HepG2 (cell line): ENCODE data around the gene MRPL3. TPM values are rescaled to one million over a fixed set of nuclear protein-coding genes. Genes with fewer than 3 reads are reported as not detected.

ENCODE experiments used
- ATAC-seq: fragments of 200-7000 bp; cut with Tn5 transposase; 3 replicates; pipeline ENCODE4 v1.9.1; 2020; ENCODE audit warnings: mild to moderate bottlenecking, moderate library complexity
- BruUV-seq: library from RNA; stranded (reverse); fragments of 400-500 nt; replicated peaks from 2 replicates; lab custom pipeline; 2021; lab: Mats Ljungman, UMichigan
- CTCF ChIA-PET: fragments of 300-600 bp; formaldehyde crosslinking; extraction: SDS; loops from one replicate; lab custom pipeline; 2021; ENCODE audit warnings: low total read pairs, inconsistent platforms, low intra/inter-chr PET ratio; lab: Yijun Ruan, JAX
- POLR2A ChIA-PET: fragments of 350-600 bp; sonication (Branson Sonifier 250); formaldehyde crosslinking; loops from one replicate; lab custom pipeline; 2020; ENCODE audit warnings: antibody characterized with exemption, inconsistent platforms; lab: Yijun Ruan, JAX
- DNase-seq: peaks from one replicate; pipeline ENCODE4 v3.0.0-alpha.2; 2015; ENCODE audit warnings: low spot score
- FAIRE-seq: peaks from 3 replicates; lab custom pipeline; 2011; peaks lifted over from hg19 to GRCh38; lab: Jason Lieb, UNC
- H2AFZ ChIP-seq: one replicate; pipeline ENCODE4 v1.6.1; 2011; ENCODE audit warnings: low read length, inconsistent platforms
- H3K27ac ChIP-seq: fragments of 300-600 bp; 3 replicates; pipeline ENCODE4 v1.8.0; 2011; ENCODE audit warnings: mixed run types, mild to moderate bottlenecking, mixed read lengths, low read length, inconsistent platforms; ENCODE audit not compliant: insufficient read depth; ENCODE audit errors: extremely low read length
- H3K27me3 ChIP-seq, 2 experiments: fragments of 200-600 bp in 1 of 2; 2 replicates in 1 of 2; 3 replicates in 1 of 2; pipeline versions ENCODE4 v1.6.0 to v1.8.0; 2011; ENCODE audit warnings: low read length in 2 of 2, mild to moderate bottlenecking in 2 of 2, moderate library complexity in 2 of 2, inconsistent platforms in 1 of 2; ENCODE audit not compliant: insufficient read depth in 2 of 2, control insufficient read depth in 1 of 2
- H3K36me3 ChIP-seq, 2 experiments: fragments of 200-600 bp in 1 of 2; replicated peaks in 1 of 2; 2 replicates in 1 of 2; 3 replicates in 1 of 2; pipeline versions ENCODE4 v1.5.1 to v1.8.0; 2011; ENCODE audit warnings: low read length in 2 of 2, inconsistent platforms in 1 of 2; ENCODE audit not compliant: insufficient read depth in 2 of 2, control insufficient read depth in 1 of 2
- H3K4me1 ChIP-seq: 2 replicates; pipeline ENCODE4 v1.5.1; 2012; ENCODE audit warnings: low read length, inconsistent platforms; ENCODE audit not compliant: insufficient read depth
- H3K4me2 ChIP-seq: 2 replicates; pipeline ENCODE4 v1.6.0; 2011; ENCODE audit warnings: low read depth, low read length, inconsistent platforms
- H3K4me3 ChIP-seq, 3 experiments: fragments of 200-600 bp in 1 of 3; sonication (generic), shearing (Covaris generic) in 1 of 3; replicated peaks in 1 of 3; 2 replicates each; pipeline ENCODE4 v1.5.1; 2011 to 2016; ENCODE audit warnings: low read length in 3 of 3, inconsistent platforms in 2 of 3, low read depth in 2 of 3, mild to moderate bottlenecking in 2 of 3, control low read depth in 1 of 3, mixed read lengths in 1 of 3; ENCODE audit not compliant: insufficient read depth in 1 of 3
- H3K79me2 ChIP-seq: one replicate; pipeline ENCODE4 v1.6.1; 2011; ENCODE audit warnings: low read length, inconsistent platforms; ENCODE audit not compliant: insufficient read depth
- H3K9ac ChIP-seq: 2 replicates; pipeline ENCODE4 v1.6.0; 2011; ENCODE audit warnings: mild to moderate bottlenecking, low read depth, low read length, inconsistent platforms; ENCODE audit not compliant: insufficient read depth
- H3K9me3 ChIP-seq: 2 replicates; pipeline ENCODE4 v1.5.1; 2012; ENCODE audit warnings: mild to moderate bottlenecking, low read length
- H4K20me1 ChIP-seq: 2 replicates; pipeline ENCODE4 v1.6.0; 2011; ENCODE audit warnings: inconsistent platforms, mild to moderate bottlenecking, low read length, moderate library complexity; ENCODE audit not compliant: insufficient read depth
- HMGA1 ChIP-seq: sonication (generic); formaldehyde crosslinking; conservative IDR thresholded peaks from 2 replicates; pipeline ENCODE4 v1.4.0; 2020; ENCODE audit warnings: missing genetic modification reagents
- KDM5A ChIP-seq: fragments of 200-600 bp; sonication (generic); IDR thresholded peaks from 2 replicates; pipeline ENCODE4 v1.7.0; 2018; ENCODE audit warnings: antibody characterized with exemption, mild to moderate bottlenecking, low read length, borderline replicate concordance
- NFATC3 ChIP-seq: sonication (generic); formaldehyde crosslinking; IDR thresholded peaks from 2 replicates; pipeline ENCODE4 v1.5.1; 2020; ENCODE audit warnings: mild to moderate bottlenecking, missing genetic modification reagents
- NPAS2 ChIP-seq: sonication (generic); formaldehyde crosslinking; IDR thresholded peaks from 2 replicates; pipeline ENCODE4 v1.8.0; 2022; ENCODE audit warnings: mild to moderate bottlenecking, missing genetic modification reagents, borderline replicate concordance
- SP4 ChIP-seq: sonication (generic); formaldehyde crosslinking; IDR thresholded peaks from 2 replicates; pipeline ENCODE4 v1.8.1; 2023; ENCODE audit warnings: mild to moderate bottlenecking, missing genetic modification reagents
- ZBTB4 ChIP-seq: sonication (generic); formaldehyde crosslinking; IDR thresholded peaks from 2 replicates; pipeline ENCODE4 v1.4.0; 2020; ENCODE audit warnings: missing genetic modification reagents, mild to moderate bottlenecking, borderline replicate concordance
- in situ Hi-C: cut with HindIII; loops from 2 replicates; pipeline ENCODE4 v1.10.0; 2017; ENCODE audit warnings: low pct_unique_long_range_greater_than_20kb; ENCODE audit not compliant: extremely low pct_ligation_motif_present
- intact Hi-C: fragments of 100-400 bp; cut with micrococcal nuclease; formaldehyde crosslinking; loops from one replicate; pipeline ENCODE4 v1.10.0; 2022; ENCODE audit not compliant: unreplicated experiment
- polyA plus RNA-seq, 8 experiments: library from polyadenylated mRNA; depleted of rRNA in 3 of 8; stranded (reverse) in 7 of 8; unstranded in 1 of 8; fragments of >200 nt; fragmentation: Illumina TruSeq in 4 of 8; extraction: Trizol in 4 of 8; gene quantifications; 2 replicates each; pipeline versions ENCODE4 v1.2.1 to v1.2.3, GENCODE V29; 2011 to 2016; ENCODE audit warnings: low read depth in 4 of 8, missing spikeins in 1 of 8, mixed read lengths in 1 of 8; ENCODE audit not compliant: insufficient read depth in 1 of 8
- total RNA-seq, 5 experiments: library from RNA; depleted of rRNA; stranded (reverse); fragments of >200 nt; fragmentation: Illumina TruSeq; extraction: Trizol; gene quantifications; 2 replicates each; pipeline ENCODE4 v1.2.3, GENCODE V29; 2016; ENCODE audit warnings: low read depth in 1 of 5

MRPL3 gene
- total and polyA plus RNA-seq, 2 of the 13 experiments (the other 11 are each of a cell fraction or from before 2014, with no cell fraction given) = 114 to 172 TPM

- TF ChIP-seq NPAS2 = no peak
These were observed 44.8 kb upstream of the MRPL3 start (continued) for GRCh38 chr3:131547585-131547984.

- no peak overlapping the region for H3K9ac ChIP-seq
- TF ChIP-seq SP4 (CRISPR knock-in tag) (no peak), KDM5A (no peak), ZBTB4 (no peak), HMGA1 (no peak), NFATC3 (CRISPR knock-in tag) (no peak)
- H3K4me1 ChIP-seq = no peaks in the 10 kb centered on the region
- POLR2A ChIA-PET = no interaction called here
- CTCF ChIA-PET = no interaction called here
- no peak overlapping the region for H3K4me3 ChIP-seq
- intact Hi-C loops = no loop called here
- no peak for DNase-seq
- no peaks in the 10 kb centered on the region for H3K79me2 ChIP-seq
- H3K27ac ChIP-seq = no peak overlapping the region
- no peaks in the 10 kb centered on the region for H3K36me3 ChIP-seq
- in situ Hi-C loops = no loop called here
- no TSS peak for BruUV-seq
- no peak overlapping the region for H2AFZ ChIP-seq
- H4K20me1 ChIP-seq = no peaks in the 10 kb centered on the region
- no peak overlapping the region for H3K4me2 ChIP-seq
- no peak for ATAC-seq
- no peak for FAIRE-seq
- no peaks in the 10 kb centered on the region for H3K27me3 ChIP-seq
- H3K9me3 ChIP-seq = no peaks in the 10 kb centered on the region
These were observed 43.7 kb upstream of the MRPL3 start for GRCh38 chr3:131546441-131546840.
